Stimulated activated CD4-positive, alpha-beta T cell treated with anti-CD3 and anti-CD28 coated beads, Interleukin-4, amount 100 ng/mL, for 48 hours (primary cell): Measurements from ENCODE around the gene DAGLA.

Experiments used
- DNase-seq, 2 donors: peaks; one replicate each; pipeline ENCODE4 v3.0.0-alpha.2; 2020; ENCODE audit warnings: low read depth in 2 of 2

DAGLA gene

GRCh38 chr11:61709572-61709971 is 29.4 kb downstream of the DAGLA start:
- DNase-seq, result no peak

- no peak for DNase-seq
Measured at GRCh38 chr11:61710019-61710418, 29.8 kb downstream of the DAGLA start.

DNA sequence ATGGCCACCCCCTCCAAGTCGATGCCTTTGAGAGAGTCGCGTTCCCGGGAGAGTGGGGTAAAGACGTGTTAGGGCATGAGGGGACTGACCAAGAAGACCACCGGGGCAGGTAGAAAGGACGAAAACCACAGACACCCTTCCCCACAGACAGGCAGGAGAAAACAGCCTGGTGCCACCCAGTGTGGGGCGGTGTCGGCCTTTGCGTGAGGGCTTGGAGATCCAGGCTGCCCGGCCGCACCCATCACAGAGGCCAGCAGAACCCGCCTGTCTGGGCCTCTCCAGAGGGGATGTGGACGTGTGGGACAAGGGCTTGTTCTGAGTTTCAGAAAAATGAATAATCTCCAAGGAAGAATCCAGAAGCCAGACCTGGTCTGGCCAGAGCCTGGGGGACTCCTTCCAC is 30.8 kb downstream of the DAGLA start:
- no peak for DNase-seq

DNA sequence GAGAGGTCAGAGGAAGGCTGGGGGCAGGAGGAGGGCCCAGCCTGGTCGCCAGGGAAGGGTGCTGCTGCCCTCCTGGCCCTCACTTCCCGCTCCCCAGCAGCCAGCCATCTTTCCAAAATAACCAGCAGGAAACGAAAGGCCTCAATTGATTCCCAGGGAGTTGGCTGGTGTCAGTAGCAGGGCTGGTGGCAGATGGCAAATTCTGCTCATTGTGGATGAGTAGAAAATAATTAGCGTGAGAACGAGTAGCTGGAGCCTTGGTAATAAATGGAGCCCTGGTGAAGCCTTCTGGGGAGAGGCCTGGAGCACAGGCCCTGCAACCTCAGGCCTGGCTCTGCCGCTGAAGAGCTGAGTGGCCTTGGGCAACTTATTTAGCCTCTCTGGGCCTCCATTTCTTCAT is 31.3 kb downstream of the DAGLA start:
- no peak for DNase-seq

DNA sequence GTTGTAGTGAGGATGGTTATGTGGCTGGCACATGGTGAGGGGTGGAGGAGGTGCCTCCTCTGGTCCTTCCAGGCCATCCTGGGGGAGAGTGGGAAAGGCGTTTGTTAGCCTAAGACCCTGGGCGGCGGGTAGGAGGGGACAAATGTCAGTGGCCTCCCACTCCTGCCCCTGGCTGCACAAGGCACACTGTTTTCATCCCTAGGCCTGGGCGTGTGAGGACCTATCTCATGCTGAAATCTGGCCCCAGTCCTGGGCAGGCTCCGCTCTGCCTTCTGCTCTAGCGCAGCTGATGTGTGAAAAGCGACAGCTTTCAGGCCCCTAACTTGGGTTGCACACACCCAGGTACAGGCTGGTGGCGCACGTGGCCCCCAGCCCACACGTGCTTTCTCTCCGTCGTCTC is 32.1 kb downstream of the DAGLA start:
- no peak for DNase-seq

DNA sequence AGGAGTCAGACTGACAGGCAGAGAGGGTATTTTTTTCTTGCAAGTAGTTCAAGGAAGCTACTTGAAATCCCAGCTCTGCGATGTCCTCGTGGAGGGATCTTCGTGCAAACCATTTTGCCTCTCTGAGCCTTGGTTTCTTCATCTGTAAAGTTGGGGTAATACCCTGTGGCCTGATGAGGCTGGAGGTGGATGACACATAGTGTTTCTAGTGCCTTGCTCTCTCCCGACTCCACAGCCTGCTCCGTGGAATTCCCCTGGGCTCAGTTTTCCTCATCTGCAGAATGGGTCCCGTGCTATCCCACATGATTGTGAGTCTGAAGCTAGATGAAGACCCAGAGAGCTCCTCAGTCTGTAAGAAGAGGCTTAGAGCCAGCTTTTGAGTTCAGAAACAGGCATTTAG is 32.7 kb downstream of the DAGLA start:
- no peak for DNase-seq

- DNase-seq, result no peak
Measured at GRCh38 chr11:61713464-61713863, 33.3 kb downstream of the DAGLA start.

GRCh38 chr11:61713906-61714305 is 33.7 kb downstream of the DAGLA start:
- no peak for DNase-seq

GRCh38 chr11:61714316-61714715 is 34.1 kb downstream of the DAGLA start:
- no peak for DNase-seq

GRCh38 chr11:61714916-61715315 is 34.7 kb downstream of the DAGLA start:
- no peak for DNase-seq

DNA sequence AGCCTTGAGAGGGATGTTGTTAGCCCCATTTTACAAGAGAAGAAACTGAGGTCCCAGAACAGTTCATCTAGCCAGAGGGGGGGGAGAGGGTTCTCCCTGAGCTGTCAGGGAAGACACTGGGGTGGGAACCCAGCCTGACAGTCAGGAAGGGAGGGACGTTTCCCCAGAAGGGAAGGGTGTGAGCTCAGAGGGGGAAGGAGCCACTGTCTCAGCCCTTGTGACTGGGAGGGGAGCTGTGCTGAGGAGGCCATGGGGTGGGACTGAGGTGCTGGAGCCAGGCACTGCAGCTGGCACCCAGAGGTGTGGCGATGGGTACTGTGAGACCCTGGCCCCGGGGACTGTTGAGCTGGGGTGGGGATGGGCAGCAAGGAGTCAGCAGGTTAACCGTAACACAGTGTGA is 35.7 kb downstream of the DAGLA start:
- DNase-seq, result no peak

DNA sequence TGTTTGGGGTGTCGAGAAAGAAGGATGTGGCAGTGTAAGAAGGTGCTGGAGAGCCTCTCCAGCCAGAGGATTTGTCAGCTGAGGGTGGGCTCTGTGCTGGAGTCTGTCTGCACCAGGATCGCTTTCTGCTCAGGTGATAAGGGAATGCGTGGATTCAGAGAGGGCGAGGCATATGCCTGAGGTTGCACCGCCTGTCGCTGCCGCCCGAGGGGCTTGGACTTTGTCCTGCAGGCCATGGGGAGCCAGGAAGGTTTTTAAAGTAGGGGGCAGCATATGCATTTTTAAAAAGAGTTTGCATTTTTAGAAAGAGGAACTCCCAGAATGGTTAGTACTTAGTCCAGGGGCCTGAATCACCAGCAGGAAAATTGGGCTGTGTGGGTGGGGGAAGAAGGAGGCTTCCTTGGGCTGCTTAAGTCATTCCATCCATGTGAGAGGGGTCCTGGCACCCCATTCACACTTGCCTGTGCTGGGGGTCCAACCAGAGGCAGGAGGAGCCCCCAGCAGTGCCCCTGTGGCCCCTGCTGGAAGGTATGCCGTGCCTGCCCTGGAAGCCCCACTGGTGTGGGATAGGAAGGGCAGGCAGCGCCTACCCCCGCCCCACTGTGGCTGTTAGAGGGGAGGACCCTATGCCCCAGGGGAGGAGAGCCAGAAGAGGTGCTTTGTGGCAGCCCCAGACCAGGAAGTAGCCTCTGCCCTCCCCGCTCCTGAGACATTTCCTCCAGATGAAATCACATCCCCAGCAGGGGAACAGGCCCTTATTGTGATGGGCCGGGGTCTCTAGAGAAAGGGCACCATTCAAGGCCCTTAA is 36.5 kb downstream of the DAGLA start:
- DNase-seq, result no peak

- no peak for DNase-seq
Measured at GRCh38 chr11:61717286-61718033, 37.3 kb downstream of the DAGLA start.

DNA sequence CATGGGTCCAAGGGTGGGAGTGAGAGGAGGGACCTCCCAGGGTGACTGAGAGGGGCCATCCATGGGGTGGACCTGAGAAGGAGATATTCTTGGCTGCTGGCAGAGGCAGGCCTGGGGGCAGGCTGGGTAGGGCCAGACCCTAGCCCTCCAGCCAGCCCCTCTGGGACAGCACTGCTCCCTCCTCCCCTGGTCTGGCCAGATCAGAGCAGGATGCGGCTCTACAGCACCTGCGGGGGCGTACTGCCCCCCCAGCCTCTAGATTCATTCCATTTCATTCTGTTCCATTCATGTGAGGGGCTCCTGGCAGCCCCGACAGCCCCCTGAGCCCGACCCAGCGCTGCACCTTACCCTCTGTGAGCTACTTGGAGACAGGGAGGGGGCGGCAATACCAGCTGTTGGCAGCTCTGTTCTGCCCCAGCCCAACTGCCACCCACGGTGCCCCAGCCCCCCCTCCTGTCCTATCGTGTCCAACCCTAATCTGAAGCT is 37.9 kb downstream of the DAGLA start:
- no peak for DNase-seq

DNA sequence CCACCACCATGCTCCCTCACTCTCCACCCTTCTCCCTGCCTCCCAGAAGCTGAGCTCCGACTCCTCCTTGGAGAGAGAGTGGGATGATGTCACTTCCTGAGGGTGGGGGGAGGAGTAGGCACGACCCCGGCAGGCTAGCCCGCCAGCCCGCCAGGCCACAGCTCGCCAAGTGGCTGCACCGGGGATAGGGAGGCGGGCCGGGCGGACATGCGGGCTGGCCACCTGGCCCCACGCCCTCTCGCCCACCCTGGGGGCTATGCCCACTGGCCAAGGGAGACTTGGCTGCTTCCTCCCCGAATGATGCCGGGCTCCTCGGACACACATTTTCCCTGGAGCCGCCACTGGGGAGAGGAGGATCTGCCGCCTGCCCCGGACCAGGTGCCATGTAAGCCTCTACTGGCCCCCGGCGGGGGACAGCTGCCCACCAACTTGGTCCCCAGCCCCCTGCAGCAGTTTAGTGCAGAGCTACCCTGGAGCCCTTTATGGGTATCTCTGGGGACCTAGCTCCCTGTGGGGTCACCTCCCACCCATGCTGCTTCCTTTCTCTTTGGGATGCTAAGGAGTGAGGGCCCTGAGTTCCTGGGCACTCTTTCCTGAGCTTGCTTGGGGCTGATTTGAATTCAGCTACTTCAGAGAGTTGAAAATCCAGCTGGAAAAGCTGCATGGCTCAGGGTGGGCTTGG is 38.6 kb downstream of the DAGLA start:
- no peak for DNase-seq

DNA sequence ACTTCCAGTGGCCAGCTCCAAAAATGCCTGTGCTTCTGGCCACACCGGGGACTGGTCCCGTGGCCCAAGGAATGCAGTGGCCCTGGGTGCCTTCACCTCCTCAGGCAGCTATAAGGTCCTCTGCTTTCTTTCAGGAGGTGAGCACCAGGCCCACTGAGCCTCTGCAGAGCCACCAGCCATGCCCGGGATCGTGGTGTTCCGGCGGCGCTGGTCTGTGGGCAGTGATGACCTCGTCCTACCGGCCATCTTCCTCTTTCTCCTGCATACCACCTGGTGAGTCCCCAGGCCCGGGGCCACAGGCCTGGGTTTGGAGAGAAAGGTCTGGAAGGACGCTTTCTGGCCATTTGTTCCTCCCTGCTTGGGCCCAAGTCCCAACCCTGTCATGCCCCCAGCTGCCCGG is 39.8 kb downstream of the DAGLA start:
- no peak for DNase-seq

GRCh38 chr11:61720597-61720996 is 40.4 kb downstream of the DAGLA start:
- DNase-seq, result no peak

DNA sequence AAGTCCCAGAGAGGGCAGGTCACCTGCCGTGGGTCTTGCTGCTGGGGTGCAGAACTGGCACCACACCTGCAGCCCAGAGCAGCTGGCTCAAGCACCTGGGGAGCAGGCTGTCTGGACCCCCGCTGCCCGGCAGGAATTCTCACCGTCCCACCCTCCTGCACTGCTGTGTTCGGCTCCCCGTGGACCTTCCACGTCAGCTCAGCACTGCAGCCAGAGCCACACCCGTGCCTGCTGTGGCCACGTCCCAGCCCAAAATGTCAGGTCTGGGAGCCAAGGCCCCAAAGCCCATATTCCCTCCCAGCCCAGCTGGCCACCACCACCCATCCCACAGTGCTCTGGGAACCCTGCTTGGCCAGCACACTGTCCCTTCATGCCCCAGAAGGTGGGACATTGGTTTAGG is 44.2 kb downstream of the DAGLA start:
- no peak for DNase-seq

DNA sequence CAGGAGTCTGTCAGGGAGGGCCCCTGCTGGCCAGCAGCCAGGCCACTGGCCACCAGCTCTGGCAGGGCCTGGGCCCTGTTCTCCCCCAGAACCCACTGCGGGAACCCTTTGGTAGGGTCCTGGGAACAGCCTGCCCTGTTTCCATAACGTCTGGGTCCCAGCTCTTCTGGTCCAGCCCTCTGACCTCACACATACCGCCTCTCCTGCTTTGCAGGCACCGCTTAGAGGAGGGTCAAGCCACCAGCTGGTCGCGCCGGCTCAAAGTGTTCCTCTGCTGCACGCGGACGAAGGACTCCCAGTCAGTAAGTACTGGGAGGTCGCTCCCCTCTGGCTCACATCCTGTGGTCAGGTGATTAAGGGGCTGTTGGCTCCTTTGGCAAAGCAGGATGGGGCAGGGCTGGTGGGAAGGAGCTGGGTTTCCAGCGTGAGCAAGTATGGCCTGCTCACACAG is 45.6 kb downstream of the DAGLA start:
- DNase-seq, result no peak

GRCh38 chr11:61726775-61727174 is 46.6 kb downstream of the DAGLA start:
- DNase-seq, result no peak

DNA sequence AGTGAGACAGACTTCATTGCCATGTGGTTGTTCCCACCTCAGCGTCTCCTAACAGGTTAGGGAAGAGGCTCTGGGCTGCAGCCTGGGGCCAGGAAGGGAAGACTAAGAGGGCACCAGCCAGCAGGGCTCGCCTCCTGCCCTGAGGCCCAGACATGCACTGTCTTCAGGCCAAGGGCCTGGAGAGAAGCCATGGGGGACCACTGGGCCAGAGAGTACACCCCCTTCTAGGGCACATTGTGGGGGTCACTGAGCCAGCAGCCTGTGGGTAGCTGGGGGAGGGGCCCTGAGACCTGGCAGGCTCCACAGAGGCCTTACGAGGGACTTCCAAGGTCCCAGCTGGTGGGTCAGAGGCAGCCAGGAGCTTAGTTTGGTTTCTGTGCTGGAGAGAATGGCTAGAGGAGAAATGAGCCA is 47.2 kb downstream of the DAGLA start:
- no peak for DNase-seq
